Lower leg skin (tissue), 4 donors: ENCODE results near the gene MSL3. TPM values are rescaled to one million over a fixed set of nuclear protein-coding genes. Genes with fewer than 3 reads are reported as not detected.

Experiments used
- DNase-seq, 2 donors: peaks; one replicate each; pipeline ENCODE4 v3.0.0-alpha.2; 2019; ENCODE audit warnings: low spot score in 2 of 2
- H3K4me3 ChIP-seq: fragments of 200-600 bp; sonication (generic); 2 replicates; pipeline ENCODE4 v1.5.1; 2017; ENCODE audit warnings: mild to moderate bottlenecking, low read depth; ENCODE audit not compliant: poor library complexity, severe bottlenecking
- CTCF ChIP-seq, 3 donors: fragments of 450-650 bp; IDR thresholded peaks; one replicate each; pipeline ENCODE4 v1.5.1; 2016; ENCODE audit warnings: antibody characterized with exemption in 3 of 3, mild to moderate bottlenecking in 3 of 3, moderate library complexity in 2 of 3
- POLR2A ChIP-seq, 2 donors: fragments of 450-650 bp; IDR thresholded peaks; one replicate each; pipeline ENCODE4 v1.6.1; 2016 to 2017; ENCODE audit warnings: antibody characterized with exemption in 2 of 2, mild to moderate bottlenecking in 1 of 2, moderate library complexity in 1 of 2
- WGBS, 2 donors: methylation state at CpG; one replicate each; pipeline ENCODE4 v1.1.5; 2018; 5-methylcytosine and 5-hydroxymethylcytosine counted together
- intact Hi-C: fragments of 100-400 bp; cut with DNase I; formaldehyde crosslinking; loops from one replicate; pipeline ENCODE4 v1.15.0; 2023; ENCODE audit warnings: low total_unique reads
- total RNA-seq, 4 donors: library from RNA; depleted of rRNA; stranded (reverse); fragments of >200 nt; gene quantifications; one replicate each; pipeline ENCODE4 v1.1.0, GENCODE V29; 2016

The MSL3 gene
- total RNA-seq, 4 donors from 2014 or later, result 12.4 to 15.2 (median 13.6) TPM

- WGBS, 2 donors, result 33 to 52% methylated on average over 15 of the region's 15 CpGs
- no peak for TF ChIP-seq POLR2A (IDR thresholded peaks at IDR 0.05)
- no peak for TF ChIP-seq CTCF (IDR thresholded peaks at IDR 0.05)
- no peak overlapping the region for H3K4me3 ChIP-seq
- intact Hi-C loops, result no loop called here
- DNase-seq, result no peak
These were observed 1.4 kb upstream of the MSL3 start for GRCh38 chrX:11756354-11757318.

- peak in 1 of 2 donors; percentile 87 for DNase-seq
- intact Hi-C loops, result no loop called here
- H3K4me3 ChIP-seq, result peak overlapping the region; percentile 38
- WGBS, 2 donors, result 1 to 48% methylated on average over 7 to 12 of the region's 14 CpGs
- TF ChIP-seq POLR2A (IDR thresholded peaks at IDR 0.05), result no peak
- no peak for TF ChIP-seq CTCF (IDR thresholded peaks at IDR 0.05)
These were observed 679 bp upstream of the MSL3 start for GRCh38 chrX:11757397-11757718.

- TF ChIP-seq POLR2A (IDR thresholded peaks at IDR 0.05) (no peak), CTCF (IDR thresholded peaks at IDR 0.05) (no peak)
These were observed 549 bp downstream of the MSL3 start for GRCh38 chrX:11758400-11759171.

GRCh38 chrX:11759172-11759460 is 1.1 kb downstream of the MSL3 start:
- H3K4me3 ChIP-seq, result peak overlapping the region; percentile 58
- DNase-seq, result no peak
- intact Hi-C loops, result no loop called here
- 3 to 32% methylated on average over 7 of the region's 7 CpGs for WGBS, 2 donors
- TF ChIP-seq POLR2A (IDR thresholded peaks at IDR 0.05) (no peak), CTCF (IDR thresholded peaks at IDR 0.05) (no peak)

More at GRCh38 chrX:11758400-11759171, 549 bp downstream of the MSL3 start:
- intact Hi-C loops, result no loop called here
- peak overlapping the region; percentile 58 for H3K4me3 ChIP-seq
- peak; percentile 71 to 97 for DNase-seq
- WGBS, 2 donors, result 0 to 52% methylated on average over 1 to 59 of the region's 66 CpGs

GRCh38 chrX:11759461-11760311 is 1.6 kb downstream of the MSL3 start:
- DNase-seq, result peak; percentile 86 to 93
- H3K4me3 ChIP-seq, result no peak overlapping the region
- intact Hi-C loops, result no loop called here
- WGBS, 2 donors, result 1 to 31% methylated on average over 13 of the region's 13 CpGs
- TF ChIP-seq POLR2A (IDR thresholded peaks at IDR 0.05) (no peak), CTCF (IDR thresholded peaks at IDR 0.05) (no peak)
